Fibroblast of villous mesenchyme (primary cell): Measurements from ENCODE around the gene CCND1. TPM values are rescaled to one million over a fixed set of nuclear protein-coding genes. Genes with fewer than 3 reads are reported as not detected.
A peak's percentile ranks its signal among the peaks of the same experiment; 100 is the strongest.

Source experiments
- DNase-seq: peaks from one replicate; pipeline ENCODE4 v3.0.0-alpha.2; 2010; ENCODE audit warnings: low read depth
- H3K4me3 ChIP-seq: 2 replicates; pipeline ENCODE4 v1.5.1; 2011; ENCODE audit warnings: low read depth, mild to moderate bottlenecking, low read length
- total RNA-seq: library from RNA; depleted of rRNA; stranded (reverse); fragments of >200 nt; gene quantifications from 2 replicates; pipeline ENCODE4 v1.2.3, GENCODE V29; 2012
- TF ChIP-seq, protein P1 (sequence below): IDR thresholded peaks from 2 replicates; pipeline ENCODE4 v1.5.1; 2012; ENCODE audit warnings: low read depth, mild to moderate bottlenecking, low read length; ENCODE audit not compliant: insufficient read depth

Gene CCND1
- total RNA-seq, 1 donor, result 365 TPM

- DNase-seq, result peak; percentile 52
- TF ChIP-seq, protein P1, sequence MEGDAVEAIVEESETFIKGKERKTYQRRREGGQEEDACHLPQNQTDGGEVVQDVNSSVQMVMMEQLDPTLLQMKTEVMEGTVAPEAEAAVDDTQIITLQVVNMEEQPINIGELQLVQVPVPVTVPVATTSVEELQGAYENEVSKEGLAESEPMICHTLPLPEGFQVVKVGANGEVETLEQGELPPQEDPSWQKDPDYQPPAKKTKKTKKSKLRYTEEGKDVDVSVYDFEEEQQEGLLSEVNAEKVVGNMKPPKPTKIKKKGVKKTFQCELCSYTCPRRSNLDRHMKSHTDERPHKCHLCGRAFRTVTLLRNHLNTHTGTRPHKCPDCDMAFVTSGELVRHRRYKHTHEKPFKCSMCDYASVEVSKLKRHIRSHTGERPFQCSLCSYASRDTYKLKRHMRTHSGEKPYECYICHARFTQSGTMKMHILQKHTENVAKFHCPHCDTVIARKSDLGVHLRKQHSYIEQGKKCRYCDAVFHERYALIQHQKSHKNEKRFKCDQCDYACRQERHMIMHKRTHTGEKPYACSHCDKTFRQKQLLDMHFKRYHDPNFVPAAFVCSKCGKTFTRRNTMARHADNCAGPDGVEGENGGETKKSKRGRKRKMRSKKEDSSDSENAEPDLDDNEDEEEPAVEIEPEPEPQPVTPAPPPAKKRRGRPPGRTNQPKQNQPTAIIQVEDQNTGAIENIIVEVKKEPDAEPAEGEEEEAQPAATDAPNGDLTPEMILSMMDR, result no peak
Measured at GRCh38 chr11:69640260-69640994, 529 bp upstream of the CCND1 start.

DNA sequence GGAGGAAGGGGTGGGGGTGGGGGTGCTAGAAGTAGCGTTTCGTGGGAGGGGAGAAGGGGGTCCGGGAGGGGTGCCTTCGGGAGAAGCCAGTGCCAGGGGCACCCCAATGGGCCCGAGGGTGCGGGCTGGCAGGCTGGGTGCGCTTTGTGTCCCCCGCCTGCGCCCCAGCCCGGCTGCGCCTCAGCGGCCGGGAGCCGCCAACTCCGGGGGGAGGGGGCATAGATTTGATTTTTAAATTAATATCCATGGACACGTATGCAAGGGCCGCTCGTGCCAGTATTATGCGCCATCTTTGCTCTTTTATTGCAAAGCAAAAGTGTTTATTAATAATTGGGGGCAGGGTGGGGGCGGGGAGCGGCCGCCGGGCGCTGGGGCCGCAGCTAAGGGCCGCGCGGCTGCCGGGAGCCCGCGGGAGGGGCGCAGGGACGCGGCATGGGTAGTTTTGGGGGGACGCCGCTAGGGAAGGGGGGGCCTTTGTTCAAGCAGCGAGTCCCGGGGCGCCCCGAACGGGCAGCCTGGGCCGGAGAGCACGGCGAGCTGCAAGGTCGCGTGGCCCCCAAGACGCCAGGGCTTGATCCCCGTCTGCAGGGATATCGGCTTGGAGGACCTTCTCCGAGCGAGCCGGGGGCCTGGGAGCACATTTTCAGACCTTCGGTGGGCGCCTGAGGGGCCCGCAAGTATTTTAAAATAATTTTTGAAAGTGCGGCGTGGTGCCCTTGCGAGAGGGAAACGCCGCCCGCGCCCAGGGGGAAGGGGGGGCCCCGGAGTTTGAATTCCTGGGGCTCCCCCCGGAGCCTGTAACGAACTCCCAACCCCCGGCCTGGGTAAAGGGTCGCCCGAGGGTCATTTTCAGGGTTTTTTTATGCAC lies 959 bp downstream of the CCND1 start:
- DNase-seq, result no peak
- TF ChIP-seq, protein P1, result no peak
- peak overlapping the region; percentile 88 for H3K4me3 ChIP-seq

More at GRCh38 chr11:69640260-69640994, 529 bp upstream of the CCND1 start:
- peak overlapping the region; percentile 88 for H3K4me3 ChIP-seq

DNA sequence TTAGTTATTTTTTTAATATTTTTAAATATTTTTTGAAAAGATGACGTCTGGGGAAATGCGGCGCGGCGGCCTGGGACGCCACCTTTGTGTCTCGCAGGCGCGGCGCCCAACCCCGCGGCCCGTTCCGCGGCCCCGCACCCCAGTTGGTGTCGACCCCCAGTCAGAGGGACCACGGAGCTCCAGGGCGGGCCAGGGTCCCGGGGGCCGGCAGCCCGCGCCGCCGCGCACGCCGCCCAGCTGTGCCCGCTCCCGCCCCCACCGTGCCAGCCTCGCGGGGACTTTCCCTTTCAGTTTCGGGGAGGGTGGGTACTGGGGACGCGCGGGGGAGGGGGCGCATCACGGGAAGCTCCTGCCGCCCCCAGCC lies 1.6 kb downstream of the CCND1 start:
- H3K4me3 ChIP-seq, result peak overlapping the region; percentile 88
- TF ChIP-seq, protein P1, result no peak
- no peak for DNase-seq

DNA sequence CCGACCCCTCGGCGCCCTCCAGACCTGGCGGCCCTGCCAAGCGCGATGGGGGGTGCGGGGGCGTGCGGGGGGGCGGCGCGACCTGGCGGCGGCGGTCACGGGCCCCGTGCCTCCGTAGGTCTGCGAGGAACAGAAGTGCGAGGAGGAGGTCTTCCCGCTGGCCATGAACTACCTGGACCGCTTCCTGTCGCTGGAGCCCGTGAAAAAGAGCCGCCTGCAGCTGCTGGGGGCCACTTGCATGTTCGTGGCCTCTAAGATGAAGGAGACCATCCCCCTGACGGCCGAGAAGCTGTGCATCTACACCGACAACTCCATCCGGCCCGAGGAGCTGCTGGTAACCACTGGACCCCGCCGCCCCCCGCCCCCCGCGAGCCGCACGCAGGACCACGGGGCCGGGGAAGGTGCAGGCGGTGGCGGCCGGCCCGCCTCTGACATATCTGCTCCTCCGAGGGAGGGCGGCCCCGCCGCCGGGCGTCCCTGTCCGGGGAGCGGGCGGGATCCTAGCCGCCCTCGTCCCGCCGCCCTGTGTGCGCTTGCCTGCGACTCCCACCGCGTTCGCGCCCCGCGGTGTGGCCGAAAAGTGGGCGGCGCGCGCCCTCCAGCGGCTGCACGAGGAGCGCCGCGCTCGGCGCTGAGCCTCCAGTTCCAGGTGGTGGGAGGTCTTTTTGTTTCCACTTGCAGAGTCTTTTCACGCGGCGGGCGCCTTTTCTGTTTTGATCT lies 2.1 kb downstream of the CCND1 start:
- TF ChIP-seq, protein P1, result peak; percentile 83
- peak overlapping the region; percentile 88 for H3K4me3 ChIP-seq
- DNase-seq, result peak; percentile 81

GRCh38 chr11:69643646-69644045 lies 2.7 kb downstream of the CCND1 start:
- TF ChIP-seq, protein P1, result no peak
- peak overlapping the region; percentile 36 for H3K4me3 ChIP-seq
- no peak for DNase-seq

DNA sequence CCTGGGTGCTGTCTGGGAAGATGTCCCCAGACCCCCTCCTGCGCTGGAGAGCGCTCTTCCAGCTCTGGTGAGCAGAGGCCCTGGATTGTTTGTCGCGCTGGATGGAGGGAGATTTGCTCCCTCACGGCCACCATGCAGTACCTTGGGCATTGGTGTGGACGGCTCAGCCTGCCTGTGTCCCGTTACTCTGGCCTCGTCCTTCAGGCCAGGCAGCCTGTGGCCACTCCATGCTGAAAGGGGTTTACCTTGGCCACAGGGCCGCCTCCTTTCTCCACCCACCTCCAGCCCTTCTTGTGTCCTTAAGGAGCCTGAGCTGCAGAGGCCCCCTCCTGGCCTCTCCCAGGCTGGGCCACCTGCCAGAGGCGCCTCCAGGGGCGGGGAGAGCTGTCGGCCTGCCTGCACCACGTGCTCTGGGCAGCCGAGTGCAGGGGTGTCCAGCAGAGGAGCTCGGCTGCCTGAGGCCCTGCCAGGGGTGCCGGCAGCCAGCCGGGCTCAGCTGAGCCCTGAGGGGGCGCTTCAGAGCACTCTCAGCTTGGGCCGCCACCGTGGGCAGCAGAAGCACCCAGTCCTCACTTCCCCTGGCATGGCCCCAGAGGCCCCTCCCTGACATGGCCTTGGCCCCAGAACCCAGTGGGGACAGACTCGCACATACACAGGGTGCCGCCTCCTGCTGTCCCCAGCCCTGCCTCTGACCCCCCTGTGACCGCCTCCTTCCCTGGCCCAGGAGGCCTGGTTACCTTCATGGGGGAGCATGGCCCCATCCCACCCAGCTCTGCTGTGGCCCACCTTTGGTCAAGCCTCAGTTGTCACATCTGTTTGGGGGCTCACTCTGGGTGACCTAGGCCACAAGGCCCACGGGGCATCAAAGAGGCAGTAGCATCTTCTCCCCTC lies 3.4 kb downstream of the CCND1 start:
- DNase-seq, result peak; percentile 94
- TF ChIP-seq, protein P1, result peak; percentile 34
- H3K4me3 ChIP-seq, result peak overlapping the region; percentile 36
